BJ (cell line): ENCODE measurements around the gene AOAH. TPM values are rescaled to one million over a fixed set of nuclear protein-coding genes. Genes with fewer than 3 reads are reported as not detected.
"Not testable (repeated sequence)": the region's sequence is repeated elsewhere in the genome, so short reads cannot be mapped to it uniquely, and the experiment has no call there.

Experiments used
- CTCF ChIA-PET: fragments of 350-600 bp; formaldehyde crosslinking; extraction: SDS; loops from one replicate; lab custom pipeline; 2021; ENCODE audit warnings: antibody characterized with exemption, inconsistent platforms; lab: Yijun Ruan, JAX
- POLR2A ChIA-PET: fragments of 300-600 bp; sonication (Branson Sonifier 250); formaldehyde crosslinking; extraction: SDS; loops from one replicate; lab custom pipeline; 2021; ENCODE audit warnings: antibody characterized with exemption; lab: Charles Lee
- DNase-seq: peaks from one replicate; pipeline ENCODE4 v3.0.0-alpha.2; 2011; ENCODE audit warnings: low read depth
- H3K27me3 ChIP-seq: 2 replicates; pipeline ENCODE4 v1.6.0; 2011; ENCODE audit warnings: low read length; ENCODE audit not compliant: control insufficient read depth, insufficient read depth
- H3K36me3 ChIP-seq: 2 replicates; pipeline ENCODE4 v1.5.1; 2011; ENCODE audit warnings: low read length; ENCODE audit not compliant: control insufficient read depth, insufficient read depth
- H3K4me3 ChIP-seq: 2 replicates; pipeline ENCODE4 v1.5.1; 2011; ENCODE audit warnings: low read depth, mild to moderate bottlenecking, control low read depth, low read length
- CTCF ChIP-seq: IDR thresholded peaks from 2 replicates; pipeline ENCODE4 v1.5.1; 2011; ENCODE audit warnings: low read depth, mild to moderate bottlenecking, control low read depth, inconsistent platforms, low read length, moderate library complexity; ENCODE audit not compliant: insufficient read depth
- polyA plus RNA-seq: library from polyadenylated mRNA; depleted of rRNA; stranded (reverse); fragments of >200 nt; gene quantifications from 2 replicates; pipeline ENCODE4 v1.2.3, GENCODE V29; 2011

The AOAH gene
- polyA plus RNA-seq, 1 experiment, result not detected

GRCh38 chr7:36469236-36469635 lies 255.1 kb downstream of the AOAH start:
- no peak for DNase-seq
- CTCF ChIA-PET, result interaction anchor here (0.6 to 1.9 kb wide), 4 partner anchors 10 to 258 kb away, joined by 3 to 8 read pairs (median 3); no protein-coding TSS in a partner anchor

GRCh38 chr7:36468370-36469101 lies 255.8 kb downstream of the AOAH start:
- CTCF ChIA-PET, result interaction anchor here (0.7 to 1.9 kb wide), 2 partner anchors 203 to 259 kb away, joined by 3 to 8 read pairs; no protein-coding TSS in a partner anchor
- Histone ChIP-seq H3K27me3 (no peaks in the 10 kb centered on the region), H3K4me3 (no peak overlapping the region), H3K36me3 (no peaks in the 10 kb centered on the region)
- POLR2A ChIA-PET, result no interaction called here
- no peak for DNase-seq
- no peak for TF ChIP-seq CTCF

More at GRCh38 chr7:36469236-36469635, 255.1 kb downstream of the AOAH start:
- POLR2A ChIA-PET, result no interaction called here
- Histone ChIP-seq H3K4me3 (no peak overlapping the region), H3K36me3 (no peaks in the 10 kb centered on the region), H3K27me3 (no peaks in the 10 kb centered on the region)
- TF ChIP-seq CTCF, result no peak

- H3K4me3 ChIP-seq, DNase-seq, H3K27me3 ChIP-seq, POLR2A ChIA-PET, H3K36me3 ChIP-seq: not testable (repeated sequence)
- CTCF ChIA-PET, result interaction anchor here (1.2 kb wide), 1 partner anchor 27 kb away, joined by 3 read pairs; no protein-coding TSS in a partner anchor
Measured at GRCh38 chr7:36466001-36466400, 258.3 kb downstream of the AOAH start.

GRCh38 chr7:36464271-36464670 lies 260.0 kb downstream of the AOAH start:
- Histone ChIP-seq H3K27me3 (peaks cover 1% of the 10 kb centered on the region; the same call in 1 of the 2 replicates), H3K4me3 (no peak overlapping the region), H3K36me3 (no peaks in the 10 kb centered on the region)
- CTCF ChIA-PET, result interaction anchor here (0.8 to 1.4 kb wide), 2 partner anchors 9 to 24 kb away, joined by 3 to 4 read pairs; no protein-coding TSS in a partner anchor
- DNase-seq, result no peak
- POLR2A ChIA-PET, result no interaction called here
- TF ChIP-seq CTCF, result no peak
